Gastrocnemius medialis (tissue), 4 donors: ENCODE results near the gene EFNA5.

Experiments used
- CTCF ChIP-seq, 5 experiments: fragments of 450-650 bp in 3 of 5; fragments of 200-600 bp in 2 of 5; sonication (generic) in 2 of 5; IDR thresholded peaks in 4 of 5; conservative IDR thresholded peaks in 1 of 5; 1 replicate in 4 of 5; 2 replicates in 1 of 5; pipeline ENCODE4 v1.5.1; 2016 to 2019; ENCODE audit warnings: antibody characterized with exemption in 5 of 5, mild to moderate bottlenecking in 3 of 5, moderate library complexity in 3 of 5
- POLR2A ChIP-seq, 2 donors: fragments of 450-650 bp; IDR thresholded peaks; one replicate each; pipeline ENCODE4 v1.6.1; 2017; ENCODE audit warnings: antibody characterized with exemption in 2 of 2, mild to moderate bottlenecking in 2 of 2, moderate library complexity in 2 of 2

DNA sequence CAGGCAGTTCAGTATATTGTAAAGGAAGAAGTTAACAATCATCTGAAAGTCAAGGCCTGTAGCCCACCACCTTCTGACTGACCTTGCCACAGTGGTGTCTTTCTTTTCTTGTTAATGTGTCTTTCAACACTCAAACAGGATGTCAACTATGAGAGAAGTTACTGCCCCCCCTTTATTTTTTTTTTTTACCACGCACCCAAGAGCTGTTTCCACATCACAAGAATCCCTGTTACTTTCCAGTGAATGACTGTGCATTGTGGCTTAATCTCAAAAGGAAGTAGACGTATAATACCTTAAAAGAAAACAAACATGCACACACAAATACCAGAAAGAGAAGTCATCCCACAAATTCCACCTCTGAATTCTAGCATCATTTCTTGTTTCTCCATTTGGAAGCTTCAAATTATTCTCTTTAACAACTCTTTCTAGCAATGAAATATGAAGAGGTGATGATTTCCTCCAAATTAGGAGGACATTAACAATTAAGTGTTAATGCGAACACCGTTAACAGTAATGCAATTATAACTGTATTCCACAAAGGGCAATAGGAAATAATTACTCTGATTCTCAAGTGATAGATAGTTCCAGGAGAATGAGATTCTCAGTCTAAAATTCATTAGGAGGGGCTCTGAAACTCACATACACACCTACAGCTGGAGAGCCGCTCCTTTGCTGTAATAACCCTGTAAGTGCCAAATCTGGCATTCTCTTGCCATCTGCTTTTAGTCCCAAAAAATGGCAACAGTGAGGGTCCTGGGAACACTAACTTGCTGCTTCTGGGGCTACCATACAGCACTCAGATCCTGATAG lies 201.0 kb downstream of the EFNA5 start:
- no peak for TF ChIP-seq CTCF (IDR thresholded peaks at IDR 0.05 in 4 of 5, conservative IDR thresholded peaks at IDR 0.05 in 1 of 5)
- no peak for TF ChIP-seq POLR2A (IDR thresholded peaks at IDR 0.05)
